MCF 10A (cell line): ENCODE measurements around the gene LCLAT1. TPM values are rescaled to one million over a fixed set of nuclear protein-coding genes. Genes with fewer than 3 reads are reported as not detected.

ENCODE experiments used
- BruUV-seq: library from RNA; stranded (reverse); fragments of 400-500 nt; replicated peaks from 2 replicates; lab custom pipeline; 2021; lab: Mats Ljungman, UMichigan
- CTCF ChIA-PET: fragments of 300-600 bp; sonication (Branson Sonifier 250); formaldehyde crosslinking; extraction: SDS; loops from one replicate; lab custom pipeline; 2021; ENCODE audit warnings: antibody characterized with exemption, inconsistent platforms; lab: Yijun Ruan, JAX
- POLR2A ChIA-PET: fragments of 300-600, 350-650 bp; sonication (Branson Sonifier 250); formaldehyde crosslinking; extraction: SDS; loops from one replicate; lab custom pipeline; 2020; ENCODE audit warnings: antibody characterized with exemption, inconsistent platforms; lab: Yijun Ruan, JAX
- DNase-seq: peaks from one replicate; pipeline ENCODE4 v3.0.0-alpha.2; 2018; ENCODE audit not compliant: unreplicated experiment
- H3K27ac Mint-ChIP-seq: one replicate; pipeline ENCODE4 v1.8.0; 2022; ENCODE audit warnings: mild to moderate bottlenecking, low read depth, mixed read lengths; ENCODE audit not compliant: unreplicated experiment
- H3K27me3 Mint-ChIP-seq: one replicate; pipeline ENCODE4 v1.8.0; 2022; ENCODE audit warnings: mixed read lengths; ENCODE audit not compliant: insufficient read depth, unreplicated experiment
- H3K36me3 Mint-ChIP-seq: one replicate; pipeline ENCODE4 v1.8.0; 2022; ENCODE audit warnings: mild to moderate bottlenecking, moderate library complexity, mixed read lengths; ENCODE audit not compliant: insufficient read depth, unreplicated experiment
- H3K4me1 Mint-ChIP-seq: one replicate; pipeline ENCODE4 v1.8.0; 2022; ENCODE audit warnings: mixed read lengths; ENCODE audit not compliant: insufficient read depth, unreplicated experiment
- H3K4me3 Mint-ChIP-seq: one replicate; pipeline ENCODE4 v1.8.0; 2022; ENCODE audit warnings: mild to moderate bottlenecking, moderate library complexity, mixed read lengths; ENCODE audit not compliant: unreplicated experiment
- H3K9me3 Mint-ChIP-seq: one replicate; pipeline ENCODE4 v1.8.0; 2022; ENCODE audit warnings: mixed read lengths; ENCODE audit not compliant: unreplicated experiment
- CTCF ChIP-seq: fragments of 200-600 bp; IDR thresholded peaks from one replicate; pipeline ENCODE4 v1.8.0; 2022; ENCODE audit warnings: antibody characterized with exemption, mild to moderate bottlenecking; ENCODE audit not compliant: unreplicated experiment
- intact Hi-C: fragments of 100-400 bp; cut with micrococcal nuclease; formaldehyde crosslinking; loops from 2 replicates; pipeline ENCODE4 v1.14.1; 2022
- total RNA-seq: library from RNA; stranded (reverse); gene quantifications from 2 replicates; pipeline ENCODE4 v1.2.3, GENCODE V29; 2022

Gene LCLAT1
- total RNA-seq, 1 experiment from 2014 or later: 27.5 TPM

- Mint-ChIP-seq H3K4me3 (no peak overlapping the region), H3K36me3 (no peaks in the 10 kb centered on the region), H3K9me3 (no peaks in the 10 kb centered on the region), H3K27me3 (no peaks in the 10 kb centered on the region), H3K27ac (no peak overlapping the region), H3K4me1 (peaks cover 6% of the 10 kb centered on the region)
- DNase-seq: no peak
- no peak for TF ChIP-seq CTCF
- ChIA-PET CTCF (no interaction called here), POLR2A (no interaction called here)
- intact Hi-C loops: no loop called here
- no TSS peak for BruUV-seq
Measured at GRCh38 chr2:30456106-30456505, 9.1 kb downstream of the LCLAT1 start.

DNA sequence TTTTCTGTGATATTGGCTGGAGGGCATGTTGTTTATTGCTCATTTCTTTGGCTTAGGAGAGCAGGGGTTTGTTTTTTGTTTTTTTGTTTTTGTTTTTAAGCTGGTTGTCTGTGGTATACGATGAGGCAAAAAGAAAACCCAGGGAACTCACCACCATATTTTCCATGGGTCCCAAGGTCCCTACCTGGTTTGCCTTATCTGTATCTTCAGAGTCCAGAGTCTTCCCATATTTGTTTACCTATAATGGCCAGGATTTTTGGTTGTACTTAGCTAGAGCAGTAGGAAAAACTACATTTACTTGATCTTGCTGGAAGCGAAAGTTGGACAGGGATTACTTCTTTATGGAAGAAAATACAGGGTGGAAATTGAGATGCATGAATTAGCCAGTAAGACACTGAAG lies 9.5 kb downstream of the LCLAT1 start:
- Mint-ChIP-seq H3K9me3 (no peaks in the 10 kb centered on the region), H3K27me3 (no peaks in the 10 kb centered on the region), H3K36me3 (no peaks in the 10 kb centered on the region), H3K4me1 (peaks cover 6% of the 10 kb centered on the region), H3K4me3 (no peak overlapping the region), H3K27ac (no peak overlapping the region)
- ChIA-PET POLR2A (interaction anchor here (1.0 kb wide), 1 partner anchor 9 kb away, joined by 3 read pairs; no protein-coding TSS in a partner anchor), CTCF (interaction anchor here (0.6 kb wide), 1 partner anchor 576 kb away, joined by 3 read pairs; no protein-coding TSS in a partner anchor)
- DNase-seq: no peak
- TF ChIP-seq CTCF: no peak
- intact Hi-C loops: no loop called here
- no TSS peak for BruUV-seq

DNA sequence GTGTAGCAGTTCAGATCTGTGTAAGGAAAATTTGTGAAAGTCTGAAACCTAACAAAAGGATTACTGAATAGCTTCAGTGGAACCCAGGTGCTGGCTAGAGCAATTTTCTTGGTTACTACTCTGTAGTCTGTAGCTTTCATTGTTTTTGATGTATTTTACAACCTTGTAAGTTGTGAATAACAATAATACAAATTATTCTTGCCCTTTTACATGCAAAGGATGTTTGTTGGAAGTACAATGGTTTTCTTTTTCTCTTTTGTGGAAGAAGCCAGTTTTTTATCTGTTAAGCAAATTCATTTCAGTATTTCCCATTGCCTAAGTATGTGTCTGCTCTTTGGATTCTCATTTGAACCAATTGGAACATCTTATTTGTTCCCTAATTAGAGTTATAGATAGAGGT lies 10.2 kb downstream of the LCLAT1 start:
- H3K9me3 Mint-ChIP-seq: no peaks in the 10 kb centered on the region
- DNase-seq: no peak
- no peak for TF ChIP-seq CTCF
- POLR2A ChIA-PET: interaction anchor here (1.0 kb wide), 1 partner anchor 10 kb away, joined by 3 read pairs; no protein-coding TSS in a partner anchor
- intact Hi-C loops: no loop called here
- no peak overlapping the region for H3K4me3 Mint-ChIP-seq
- CTCF ChIA-PET: interaction anchor here (0.6 kb wide), 1 partner anchor 575 kb away, joined by 3 read pairs; no protein-coding TSS in a partner anchor
- BruUV-seq: no TSS peak
- H3K4me1 Mint-ChIP-seq: peaks cover 6% of the 10 kb centered on the region
- H3K36me3 Mint-ChIP-seq: no peaks in the 10 kb centered on the region
- no peaks in the 10 kb centered on the region for H3K27me3 Mint-ChIP-seq
- no peak overlapping the region for H3K27ac Mint-ChIP-seq

DNA sequence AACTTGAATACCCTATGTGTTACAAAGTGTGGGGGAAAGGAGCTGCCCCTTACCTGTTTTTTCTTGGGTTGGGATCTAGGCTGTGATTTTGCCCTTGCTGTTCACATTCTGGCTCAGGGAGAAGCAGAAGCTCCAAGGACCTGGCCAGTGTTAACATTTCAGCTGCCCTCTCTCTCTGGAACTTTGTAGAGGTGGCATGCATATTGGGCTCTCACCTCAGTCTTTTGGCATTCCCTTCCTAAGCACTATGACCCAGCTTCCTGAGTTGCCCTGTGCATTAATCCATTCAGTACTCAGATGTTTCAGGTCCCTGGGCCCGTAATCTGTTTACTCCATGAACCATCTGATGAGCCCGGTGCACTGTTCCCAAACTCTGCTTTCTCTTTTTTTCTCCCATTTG lies 12.1 kb downstream of the LCLAT1 start:
- peaks cover 6% of the 10 kb centered on the region for H3K4me1 Mint-ChIP-seq
- no peak for TF ChIP-seq CTCF
- POLR2A ChIA-PET: interaction anchor here (1.9 kb wide), 1 partner anchor 13 kb away, joined by 6 read pairs; no protein-coding TSS in a partner anchor
- no peaks in the 10 kb centered on the region for H3K36me3 Mint-ChIP-seq
- no peaks in the 10 kb centered on the region for H3K27me3 Mint-ChIP-seq
- DNase-seq: no peak
- no TSS peak for BruUV-seq
- intact Hi-C loops: no loop called here
- no peak overlapping the region for H3K27ac Mint-ChIP-seq
- H3K4me3 Mint-ChIP-seq: no peak overlapping the region
- CTCF ChIA-PET: interaction anchor here (0.6 to 1.5 kb wide), 3 partner anchors 10 to 250 kb away, joined by 3 to 6 read pairs (median 5); no protein-coding TSS in a partner anchor
- no peaks in the 10 kb centered on the region for H3K9me3 Mint-ChIP-seq
